GM23338 (cell line): Measurements from ENCODE around the gene RNU5B-1. TPM values are rescaled to one million over a fixed set of nuclear protein-coding genes. Genes with fewer than 3 reads are reported as not detected.

Experiments used
- ATAC-seq: fragments of 200-7000 bp; cut with Tn5 transposase; 3 replicates; pipeline ENCODE4 v1.9.1; 2020
- DNase-seq: peaks from one replicate; pipeline ENCODE4 v3.0.0-alpha.2; 2015; ENCODE audit warnings: low spot score
- H2AFZ ChIP-seq: fragments of 200-600 bp; sonication (generic); 2 replicates; pipeline ENCODE4 v1.8.0; 2016; ENCODE audit warnings: antibody characterized with exemption, mild to moderate bottlenecking, moderate library complexity
- H3F3A ChIP-seq: fragments of 200-600 bp; sonication (generic); replicated peaks from 2 replicates; pipeline ENCODE4 v1.8.0; 2017; ENCODE audit warnings: antibody characterized with exemption, mixed run types, low read depth
- H3K27ac ChIP-seq: fragments of 200-600 bp; sonication (generic); 2 replicates; pipeline ENCODE4 v1.6.1; 2016; ENCODE audit warnings: low read depth
- H3K27me3 ChIP-seq: fragments of 200-600 bp; sonication (generic); 2 replicates; pipeline ENCODE4 v1.8.0; 2016; ENCODE audit warnings: mild to moderate bottlenecking, mixed run types, moderate library complexity; ENCODE audit not compliant: insufficient read depth
- H3K36me3 ChIP-seq: fragments of 200-600 bp; sonication (generic); 2 replicates; pipeline ENCODE4 v1.8.0; 2016; ENCODE audit warnings: mild to moderate bottlenecking; ENCODE audit not compliant: insufficient read depth
- H3K4me1 ChIP-seq: fragments of 200-600 bp; sonication (generic); 2 replicates; pipeline ENCODE4 v1.8.0; 2016; ENCODE audit warnings: mild to moderate bottlenecking, moderate library complexity; ENCODE audit not compliant: insufficient read depth
- H3K4me2 ChIP-seq: fragments of 200-600 bp; sonication (generic); 2 replicates; pipeline ENCODE4 v1.7.1; 2017; ENCODE audit warnings: mixed run types
- H3K4me3 ChIP-seq: fragments of 200-600 bp; sonication (generic); 2 replicates; pipeline ENCODE4 v1.6.1; 2016; ENCODE audit warnings: mixed run types
- H3K79me2 ChIP-seq: fragments of 200-600 bp; sonication (generic); replicated peaks from 2 replicates; pipeline ENCODE4 v1.8.0; 2017; ENCODE audit warnings: mild to moderate bottlenecking; ENCODE audit not compliant: insufficient read depth
- H3K9me2 ChIP-seq: fragments of 200-600 bp; sonication (generic); 2 replicates; pipeline ENCODE4 v1.8.0; 2017; ENCODE audit not compliant: insufficient read depth
- H4K20me1 ChIP-seq: fragments of 200-600 bp; sonication (generic); replicated peaks from 2 replicates; pipeline ENCODE4 v1.8.0; 2017; ENCODE audit warnings: mild to moderate bottlenecking; ENCODE audit not compliant: insufficient read depth
- H3K27ac Mint-ChIP-seq: 2 replicates; pipeline ENCODE4 v1.8.0; 2020; ENCODE audit warnings: inconsistent platforms, mild to moderate bottlenecking, moderate library complexity, mixed read lengths
- H3K27me3 Mint-ChIP-seq: 3 replicates; pipeline ENCODE4 v1.8.0; 2022; ENCODE audit warnings: low read depth, mild to moderate bottlenecking, moderate library complexity, mixed read lengths, inconsistent platforms; ENCODE audit not compliant: insufficient read depth, poor library complexity
- H3K36me3 Mint-ChIP-seq: 3 replicates; pipeline ENCODE4 v1.8.0; 2021; ENCODE audit warnings: low read depth, mild to moderate bottlenecking, inconsistent platforms, moderate library complexity, mixed read lengths
- H3K4me1 Mint-ChIP-seq: 3 replicates; pipeline ENCODE4 v1.8.0; 2020; ENCODE audit warnings: mild to moderate bottlenecking, inconsistent platforms, mixed read lengths
- H3K4me3 Mint-ChIP-seq: 3 replicates; pipeline ENCODE4 v1.8.0; 2021; ENCODE audit warnings: moderate library complexity, mild to moderate bottlenecking, inconsistent platforms, mixed read lengths
- H3K9me3 Mint-ChIP-seq: 3 replicates; pipeline ENCODE4 v1.8.0; 2020; ENCODE audit warnings: moderate library complexity, mild to moderate bottlenecking, inconsistent platforms, mixed read lengths
- CREB1 ChIP-seq: fragments of 250-450 bp; sonication (Bioruptor Pico); IDR thresholded peaks from 2 replicates; pipeline ENCODE4 v1.5.0; 2020; ENCODE audit warnings: low read depth, mild to moderate bottlenecking, moderate library complexity
- CTCF ChIP-seq, 2 experiments: fragments of 200-600 bp in 1 of 2; sonication (generic) in 1 of 2; conservative IDR thresholded peaks; 2 replicates each; pipeline versions ENCODE4 v1.5.1 to v1.6.1; 2016 to 2017; ENCODE audit warnings: antibody characterized with exemption in 2 of 2, low read depth in 2 of 2, mild to moderate bottlenecking in 2 of 2, moderate library complexity in 1 of 2
- ETS1 ChIP-seq: IDR thresholded peaks from 2 replicates; pipeline ENCODE4 v1.6.1; 2016; ENCODE audit warnings: antibody characterized with exemption
- EZH2 ChIP-seq: fragments of 200-600 bp; sonication (generic); IDR thresholded peaks from one replicate; pipeline ENCODE4 v1.8.0; 2017; ENCODE audit warnings: antibody characterized with exemption, mild to moderate bottlenecking, low read depth; ENCODE audit not compliant: unreplicated experiment
- EZH2phosphoT487 ChIP-seq: fragments of 200-600 bp; sonication (generic); IDR thresholded peaks from one replicate; pipeline ENCODE4 v1.8.1; 2018; ENCODE audit warnings: antibody characterized with exemption; ENCODE audit not compliant: unreplicated experiment
- JUNB ChIP-seq: IDR thresholded peaks from one replicate; pipeline ENCODE4 v1.6.1; 2016; ENCODE audit warnings: antibody characterized with exemption; ENCODE audit not compliant: unreplicated experiment
- NANOG ChIP-seq: IDR thresholded peaks from 2 replicates; pipeline ENCODE4 v1.6.1; 2016; ENCODE audit warnings: antibody characterized with exemption, borderline replicate concordance
- POLR2AphosphoS5 ChIP-seq: IDR thresholded peaks from 2 replicates; pipeline ENCODE4 v1.6.1; 2016; ENCODE audit warnings: antibody characterized with exemption, low read depth
- REST ChIP-seq: IDR thresholded peaks from one replicate; pipeline ENCODE4 v1.6.1; 2018; ENCODE audit warnings: antibody characterized with exemption; ENCODE audit not compliant: unreplicated experiment
- STAT1 ChIP-seq: IDR thresholded peaks from one replicate; pipeline ENCODE4 v1.6.1; 2016; ENCODE audit warnings: antibody characterized with exemption; ENCODE audit not compliant: unreplicated experiment
- ZNF114 ChIP-seq: fragments of 250-450 bp; sonication (Bioruptor Pico); IDR thresholded peaks from 2 replicates; pipeline ENCODE4 v1.5.0; 2020; ENCODE audit warnings: mild to moderate bottlenecking, moderate library complexity
- ZNF331 ChIP-seq: fragments of 250-450 bp; sonication (Bioruptor Pico); IDR thresholded peaks from 2 replicates; pipeline ENCODE4 v1.5.0; 2020; ENCODE audit warnings: low read depth, mild to moderate bottlenecking, moderate library complexity
- ZNF462 ChIP-seq: fragments of 250-450 bp; sonication (Bioruptor Pico); IDR thresholded peaks from 2 replicates; pipeline ENCODE4 v1.5.0; 2020; ENCODE audit warnings: mild to moderate bottlenecking, moderate library complexity
- polyA plus RNA-seq: library from polyadenylated mRNA; unstranded; fragments of >200 nt; fragmentation: Nextera tagmentation; extraction: Ambion mirVana; gene quantifications from 2 replicates; pipeline ENCODE4 v1.2.1, GENCODE V29; 2016
- total RNA-seq: library from RNA; depleted of rRNA; stranded (reverse); fragments of >200 nt; shearing (Covaris generic); gene quantifications from 2 replicates; pipeline ENCODE4 v1.2.3, GENCODE V29; 2014

The RNU5B-1 gene
- total and polyA plus RNA-seq, 2 experiments from 2014 or later, result not detected

GRCh38 chr15:65333148-65333820, 28.8 kb downstream of the RNU5B-1 start:
- H3K36me3 ChIP-seq, result no peaks in the 10 kb centered on the region
- no peaks in the 10 kb centered on the region for H3K9me3 Mint-ChIP-seq

More at GRCh38 chr15:65333148-65333820, 28.8 kb downstream of the RNU5B-1 start:
- TF ChIP-seq NANOG (no peak), ZNF331 (CRISPR knock-in tag) (no peak), EZH2 (no peak), CREB1 (no peak), STAT1 (no peak), REST (no peak), ZNF462 (CRISPR knock-in tag) (no peak), CTCF (conservative IDR thresholded peaks at IDR 0.05; ENCODE audit: low read depth in 2 of 2) (no peak), POLR2AphosphoS5 (no peak), ZNF114 (CRISPR knock-in tag) (no peak), JUNB (no peak), EZH2phosphoT487 (no peak), ETS1 (no peak)
- Histone ChIP-seq H3K9me2 (no peaks in the 10 kb centered on the region), H3K4me1 (peaks cover 55% of the 10 kb centered on the region), H3K79me2 (no peaks in the 10 kb centered on the region), H3K27ac (no peak overlapping the region), H2AFZ (no peak overlapping the region), H3K27me3 (no peaks in the 10 kb centered on the region), H3F3A (0 out of 2 replicates have a peak, but pooled peaks cover 9% of the 10 kb centered on the region), H3K4me2 (peak overlapping the region; percentile 43; the same call in 1 of the 2 replicates), H4K20me1 (no peaks in the 10 kb centered on the region; the same call in 1 of the 2 replicates), H3K4me3 (no peak overlapping the region)
- Mint-ChIP-seq H3K27ac (no peak overlapping the region), H3K4me1 (peaks cover 55% of the 10 kb centered on the region), H3K27me3 (peaks cover 9% of the 10 kb centered on the region), H3K36me3 (peaks cover 27% of the 10 kb centered on the region), H3K4me3 (no peak overlapping the region)
- DNase-seq (no peak), ATAC-seq (no peak)
